HepG2 (cell line): ENCODE data around the gene NRL. TPM values are rescaled to one million over a fixed set of nuclear protein-coding genes. Genes with fewer than 3 reads are reported as not detected.

ENCODE experiments used
- HNF4G ChIP-seq, 2 experiments: sonication (generic) in 1 of 2; formaldehyde crosslinking in 1 of 2; IDR thresholded peaks; 2 replicates each; pipeline versions ENCODE4 v1.4.0 to v1.6.1; 2011 to 2020; ENCODE audit warnings: borderline replicate concordance in 2 of 2, low read depth in 2 of 2, mild to moderate bottlenecking in 2 of 2, low read length in 1 of 2, missing genetic modification reagents in 1 of 2, moderate library complexity in 1 of 2
- IKZF1 ChIP-seq: fragments of 450-650 bp; IDR thresholded peaks from 2 replicates; pipeline ENCODE4 v1.7.1; 2016
- MEIS2 ChIP-seq: sonication (generic); formaldehyde crosslinking; IDR thresholded peaks from 2 replicates; pipeline ENCODE4 v1.9.0; 2021; ENCODE audit warnings: mild to moderate bottlenecking, missing genetic modification reagents
- SUZ12 ChIP-seq: fragments of 150-350 bp; IDR thresholded peaks from 2 replicates; pipeline ENCODE4 v1.6.1; 2014; ENCODE audit warnings: low read depth, low read length
- YEATS4 ChIP-seq: sonication (generic); formaldehyde crosslinking; IDR thresholded peaks from 2 replicates; pipeline ENCODE4 v1.4.0; 2020; ENCODE audit warnings: missing genetic modification reagents, borderline replicate concordance
- ZBED4 ChIP-seq: sonication (generic); formaldehyde crosslinking; IDR thresholded peaks from 2 replicates; pipeline ENCODE4 v1.4.0; 2020; ENCODE audit warnings: missing genetic modification reagents, borderline replicate concordance
- ZBTB8A ChIP-seq: sonication (generic); formaldehyde crosslinking; IDR thresholded peaks from 2 replicates; pipeline ENCODE4 v1.4.0; 2020; ENCODE audit warnings: mild to moderate bottlenecking, low read depth, missing genetic modification reagents, borderline replicate concordance
- ZNF260 ChIP-seq: sonication (generic); formaldehyde crosslinking; IDR thresholded peaks from 2 replicates; pipeline ENCODE4 v1.4.0; 2020; ENCODE audit warnings: missing genetic modification reagents, low read depth, mild to moderate bottlenecking, borderline replicate concordance
- ZNF407 ChIP-seq: sonication (generic); formaldehyde crosslinking; IDR thresholded peaks from one replicate; pipeline ENCODE4 v1.5.1; 2020; ENCODE audit warnings: mild to moderate bottlenecking, missing genetic modification reagents; ENCODE audit errors: not compliant biosample characterization
- ZNF432 ChIP-seq: sonication (generic); formaldehyde crosslinking; IDR thresholded peaks from 2 replicates; pipeline ENCODE4 v1.5.0; 2020; ENCODE audit warnings: missing genetic modification reagents, mild to moderate bottlenecking, borderline replicate concordance
- ZNF605 ChIP-seq: sonication (generic); formaldehyde crosslinking; IDR thresholded peaks from 2 replicates; pipeline ENCODE4 v1.8.0; 2022; ENCODE audit warnings: mild to moderate bottlenecking, missing genetic modification reagents
- polyA plus RNA-seq, 8 experiments: library from polyadenylated mRNA; depleted of rRNA in 3 of 8; stranded (reverse) in 7 of 8; unstranded in 1 of 8; fragments of >200 nt; fragmentation: Illumina TruSeq in 4 of 8; extraction: Trizol in 4 of 8; gene quantifications; 2 replicates each; pipeline versions ENCODE4 v1.2.1 to v1.2.3, GENCODE V29; 2011 to 2016; ENCODE audit warnings: low read depth in 4 of 8, missing spikeins in 1 of 8, mixed read lengths in 1 of 8; ENCODE audit not compliant: insufficient read depth in 1 of 8
- total RNA-seq, 5 experiments: library from RNA; depleted of rRNA; stranded (reverse); fragments of >200 nt; fragmentation: Illumina TruSeq; extraction: Trizol; gene quantifications; 2 replicates each; pipeline ENCODE4 v1.2.3, GENCODE V29; 2016; ENCODE audit warnings: low read depth in 1 of 5
- TF ChIP-seq, protein P1 (sequence below): sonication (generic); formaldehyde crosslinking; IDR thresholded peaks from 2 replicates; pipeline ENCODE4 v1.5.0; 2020; ENCODE audit warnings: mild to moderate bottlenecking, missing genetic modification reagents

Gene NRL
- total and polyA plus RNA-seq, 2 of the 13 experiments (the other 11 are each of a cell fraction or from before 2014, with no cell fraction given) = 2.5 to 4.7 TPM

DNA sequence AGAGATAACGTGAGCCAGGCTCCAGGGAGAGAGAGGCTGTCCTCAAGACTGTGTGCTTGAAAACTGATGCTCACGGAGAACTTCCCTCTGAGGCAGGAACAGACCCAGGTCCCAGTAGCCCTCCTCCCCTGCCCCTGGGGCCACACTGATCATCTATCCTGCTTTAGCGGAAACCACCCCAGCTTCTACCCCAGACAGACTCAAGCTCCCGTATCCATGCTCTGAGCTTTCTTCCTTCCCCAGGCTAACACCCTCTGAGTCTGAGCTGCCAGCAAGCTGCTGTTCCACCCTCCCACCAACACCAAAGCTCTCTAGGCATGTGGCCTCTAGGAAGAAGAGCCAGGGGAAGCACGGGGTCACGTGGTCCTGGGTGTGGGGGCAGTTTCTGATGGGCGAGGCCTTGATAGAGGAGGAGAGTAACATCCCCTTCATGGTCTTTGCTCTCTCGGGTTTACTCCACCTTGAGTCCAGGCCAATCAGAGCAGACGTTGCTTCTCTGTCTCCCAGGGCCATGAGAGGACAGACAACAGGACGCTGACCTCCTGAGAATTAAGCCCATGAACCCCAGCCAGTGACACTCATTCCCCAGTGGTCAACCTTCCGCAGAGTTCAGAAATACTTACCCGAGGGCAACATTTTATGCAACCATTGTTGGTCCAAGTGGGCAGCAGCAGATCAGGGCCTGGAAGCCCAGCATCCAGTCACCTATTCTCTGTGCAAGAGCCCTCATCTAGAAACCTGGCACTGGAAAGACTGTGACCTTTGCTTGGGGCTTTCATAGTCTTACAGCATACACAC is 19.3 kb downstream of the NRL start (continued):
- TF ChIP-seq ZNF407 (CRISPR knock-in tag) (peak; percentile 76), IKZF1 (no peak), YEATS4 (CRISPR knock-in tag) (peak; percentile 97), MEIS2 (peak; percentile 82), ZBED4 (peak; percentile 97), ZNF432 (CRISPR knock-in tag) (no peak), SUZ12 (no peak), ZBTB8A (CRISPR knock-in tag) (peak; percentile 99), ZNF605 (CRISPR knock-in tag) (peak; percentile 100), ZNF260 (CRISPR knock-in tag) (peak; percentile 82; the same call in 1 of the 2 replicates), HNF4G (IDR thresholded peaks at IDR 0.05; ENCODE audit: borderline replicate concordance, low read depth, low read length) (peak; percentile 87), HNF4G (CRISPR knock-in tag; IDR thresholded peaks at IDR 0.05; ENCODE audit: borderline replicate concordance, low read depth) (peak; percentile 76; the same call in 1 of the 2 replicates)
- TF ChIP-seq, protein P1, sequence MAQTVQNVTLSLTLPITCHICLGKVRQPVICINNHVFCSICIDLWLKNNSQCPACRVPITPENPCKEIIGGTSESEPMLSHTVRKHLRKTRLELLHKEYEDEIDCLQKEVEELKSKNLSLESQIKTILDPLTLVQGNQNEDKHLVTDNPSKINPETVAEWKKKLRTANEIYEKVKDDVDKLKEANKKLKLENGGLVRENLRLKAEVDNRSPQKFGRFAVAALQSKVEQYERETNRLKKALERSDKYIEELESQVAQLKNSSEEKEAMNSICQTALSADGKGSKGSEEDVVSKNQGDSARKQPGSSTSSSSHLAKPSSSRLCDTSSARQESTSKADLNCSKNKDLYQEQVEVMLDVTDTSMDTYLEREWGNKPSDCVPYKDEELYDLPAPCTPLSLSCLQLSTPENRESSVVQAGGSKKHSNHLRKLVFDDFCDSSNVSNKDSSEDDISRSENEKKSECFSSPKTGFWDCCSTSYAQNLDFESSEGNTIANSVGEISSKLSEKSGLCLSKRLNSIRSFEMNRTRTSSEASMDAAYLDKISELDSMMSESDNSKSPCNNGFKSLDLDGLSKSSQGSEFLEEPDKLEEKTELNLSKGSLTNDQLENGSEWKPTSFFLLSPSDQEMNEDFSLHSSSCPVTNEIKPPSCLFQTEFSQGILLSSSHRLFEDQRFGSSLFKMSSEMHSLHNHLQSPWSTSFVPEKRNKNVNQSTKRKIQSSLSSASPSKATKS (CRISPR knock-in tag) = no peak
